HEK293T (cell line): ENCODE measurements around the gene HAS3.

Source experiments
- ARNT ChIP-seq: fragments of 450-650 bp; IDR thresholded peaks from 2 replicates; pipeline ENCODE4 v1.6.1; 2017; ENCODE audit warnings: mild to moderate bottlenecking
- BHLHE40 ChIP-seq: fragments of 450-650 bp; IDR thresholded peaks from 2 replicates; pipeline ENCODE4 v1.6.1; 2016; ENCODE audit warnings: mild to moderate bottlenecking, moderate library complexity, borderline replicate concordance
- CTBP1 ChIP-seq: fragments of 450-650 bp; IDR thresholded peaks from 2 replicates; pipeline ENCODE4 v1.6.1; 2016; ENCODE audit warnings: borderline replicate concordance
- ELF4 ChIP-seq: fragments of 450-650 bp; IDR thresholded peaks from 2 replicates; pipeline ENCODE4 v1.6.1; 2017; ENCODE audit warnings: antibody characterized with exemption
- FOXA1 ChIP-seq: fragments of 450-650 bp; IDR thresholded peaks from 2 replicates; pipeline ENCODE4 v1.6.1; 2016; ENCODE audit warnings: mild to moderate bottlenecking
- FOXK2 ChIP-seq: fragments of 450-650 bp; IDR thresholded peaks from 2 replicates; pipeline ENCODE4 v1.6.1; 2016; ENCODE audit warnings: mild to moderate bottlenecking
- FOXM1 ChIP-seq: fragments of 450-650 bp; IDR thresholded peaks from 2 replicates; pipeline ENCODE4 v1.6.1; 2017; ENCODE audit warnings: mild to moderate bottlenecking, borderline replicate concordance
- HDGF ChIP-seq: fragments of 450-650 bp; IDR thresholded peaks from 2 replicates; pipeline ENCODE4 v1.6.1; 2017; ENCODE audit warnings: antibody characterized with exemption, borderline replicate concordance
- L3MBTL2 ChIP-seq: fragments of 450-650 bp; conservative IDR thresholded peaks from 2 replicates; pipeline ENCODE4 v1.6.1; 2016; ENCODE audit warnings: mild to moderate bottlenecking
- NFRKB ChIP-seq: fragments of 450-650 bp; IDR thresholded peaks from 2 replicates; pipeline ENCODE4 v1.6.1; 2016; ENCODE audit warnings: mild to moderate bottlenecking, moderate library complexity
- SP1 ChIP-seq: fragments of 450-650 bp; IDR thresholded peaks from 2 replicates; pipeline ENCODE4 v1.6.1; 2017
- SUZ12 ChIP-seq: fragments of 450-650 bp; IDR thresholded peaks from 2 replicates; pipeline ENCODE4 v1.6.1; 2016; ENCODE audit warnings: mild to moderate bottlenecking
- TARDBP ChIP-seq: fragments of 450-650 bp; IDR thresholded peaks from 2 replicates; pipeline ENCODE4 v1.6.1; 2016
- ZNF384 ChIP-seq: fragments of 450-650 bp; IDR thresholded peaks from 2 replicates; pipeline ENCODE4 v1.6.1; 2016

DNA sequence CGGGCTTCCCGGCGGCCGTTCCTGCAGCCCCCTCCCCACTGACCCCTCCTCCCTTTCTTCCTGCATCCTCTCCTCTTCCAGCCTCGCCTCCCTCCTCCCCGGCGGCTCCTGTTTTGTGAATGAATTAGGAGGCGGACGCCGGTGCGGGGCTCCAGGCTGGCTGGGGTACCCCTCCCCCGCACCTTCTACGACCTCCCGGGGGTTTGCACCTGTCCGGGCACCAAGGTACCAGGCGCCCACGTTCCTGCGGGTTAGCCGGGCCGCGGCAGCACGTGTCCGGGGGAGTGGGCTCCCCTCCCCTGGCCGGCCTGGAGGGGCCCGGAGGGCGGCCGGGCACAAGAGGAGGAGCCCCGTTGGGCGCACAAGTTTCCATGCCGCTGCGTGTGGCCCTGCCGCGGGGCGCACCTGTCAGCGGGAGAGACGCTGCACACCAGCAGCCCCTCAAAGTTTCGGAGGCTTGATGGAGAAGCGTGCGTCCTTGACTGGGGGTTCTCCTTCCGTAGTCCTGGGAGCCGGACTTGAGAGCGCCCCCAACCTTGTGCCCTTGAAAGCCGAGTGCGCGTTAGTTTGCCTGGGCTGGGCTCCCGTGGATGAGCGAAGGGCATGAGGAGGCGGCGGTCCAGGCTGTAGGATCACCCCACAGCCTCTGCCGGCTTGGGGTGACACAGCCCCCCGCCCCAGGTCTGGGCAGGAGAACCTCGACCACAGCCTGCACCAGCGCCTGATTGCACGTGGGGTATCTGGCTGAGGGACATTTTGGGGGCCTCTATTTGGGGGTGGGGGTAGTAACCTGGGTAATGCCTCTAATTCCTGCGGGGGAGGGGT, 1.2 kb downstream of the HAS3 start:
- TF ChIP-seq FOXK2: no peak
- no peak for TF ChIP-seq ARNT
- TF ChIP-seq CTBP1: no peak
- no peak for TF ChIP-seq FOXA1
- no peak for TF ChIP-seq FOXM1
- TF ChIP-seq SUZ12: no peak
- TF ChIP-seq TARDBP: no peak
- TF ChIP-seq SP1: no peak
- no peak for TF ChIP-seq L3MBTL2
- TF ChIP-seq ELF4: no peak
- TF ChIP-seq NFRKB: no peak
- TF ChIP-seq HDGF: no peak
- no peak for TF ChIP-seq ZNF384
- no peak for TF ChIP-seq BHLHE40
